GM19025 (cell line): Measurements from ENCODE around the gene PLCG1.
"Not testable (repeated sequence)": the region's sequence is repeated elsewhere in the genome, so short reads cannot be mapped to it uniquely, and the experiment has no call there.

Experiments
- ATAC-seq: cut with Tn5 transposase; IDR thresholded peaks from one replicate; pipeline ENCODE4 v1.9.1; 2021; ENCODE audit warnings: mild to moderate bottlenecking, low read depth, moderate library complexity; ENCODE audit not compliant: unreplicated experiment

The PLCG1 gene

DNA sequence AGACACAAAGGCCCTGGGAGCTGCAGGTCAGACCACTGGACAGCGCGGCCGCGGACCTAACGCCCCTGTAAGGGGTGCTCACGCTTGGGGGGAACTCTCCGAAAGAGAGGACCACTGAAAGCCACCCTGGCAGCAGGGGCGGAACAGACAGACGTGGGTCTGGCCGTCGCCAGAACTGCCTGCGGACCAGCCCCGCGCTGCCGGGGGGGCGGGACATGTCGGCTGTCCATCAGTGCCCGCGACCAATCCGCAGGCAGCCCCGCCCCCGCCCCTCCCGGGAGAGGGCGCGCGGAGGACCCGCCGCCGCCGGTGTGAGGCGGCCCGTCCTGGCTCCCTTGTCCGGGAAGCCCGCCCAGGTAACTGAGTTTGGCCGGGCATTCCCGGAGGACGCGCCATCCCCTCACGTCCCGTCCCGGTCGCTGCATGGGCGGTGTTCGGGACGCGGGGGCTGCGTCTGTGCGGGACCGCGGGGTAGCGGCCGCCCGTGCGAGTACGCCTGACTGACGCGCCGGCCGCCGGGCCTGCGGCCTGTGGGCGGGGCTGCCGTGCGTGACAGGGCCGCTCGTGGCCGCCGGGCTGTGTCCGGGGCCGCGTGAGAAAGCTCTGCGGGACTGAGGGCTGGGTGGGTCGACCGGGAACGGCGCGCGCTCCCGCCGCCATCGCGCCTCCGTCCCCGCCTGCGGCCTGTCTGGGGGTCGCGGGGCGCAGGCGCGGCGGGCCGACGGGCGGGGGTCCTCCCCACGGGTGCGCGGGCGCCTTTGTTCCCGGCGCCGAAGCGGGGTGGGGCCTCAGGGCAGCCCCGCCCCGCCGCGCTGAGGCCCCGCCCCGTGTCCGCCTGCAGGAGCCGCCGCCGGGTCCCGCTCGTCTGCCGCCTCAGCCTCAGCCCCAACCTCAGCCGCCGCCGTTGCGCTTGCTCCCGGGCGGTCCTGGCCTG lies at the start of gene PLCG1:
Gene PLCG1 (plus strand): TSS at position 864 of the 934 bp plus-strand sequence. CDS start 99 bp downstream, outside the sequence.
- ATAC-seq, result peak; percentile 51

DNA sequence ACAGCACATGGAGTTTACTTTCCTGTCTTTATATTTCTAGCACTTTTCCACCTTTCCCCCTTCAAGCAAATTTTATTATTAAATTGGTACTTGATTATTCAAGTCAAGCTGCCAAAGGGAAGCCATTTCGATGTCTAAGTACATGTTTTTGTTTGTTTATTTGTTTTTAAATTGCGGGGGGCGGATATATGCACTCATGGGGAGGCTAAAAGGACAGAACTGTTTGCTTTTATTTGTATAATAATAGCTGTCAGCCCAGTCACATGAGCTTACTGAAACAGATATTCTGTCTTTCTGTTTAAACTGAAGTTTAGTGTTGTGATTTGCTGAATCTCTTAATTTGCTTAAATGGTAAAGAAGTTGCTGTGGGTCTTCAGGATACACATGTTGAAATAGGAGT lies 49.6 kb upstream of the PLCG1 start:
- no peak for ATAC-seq

DNA sequence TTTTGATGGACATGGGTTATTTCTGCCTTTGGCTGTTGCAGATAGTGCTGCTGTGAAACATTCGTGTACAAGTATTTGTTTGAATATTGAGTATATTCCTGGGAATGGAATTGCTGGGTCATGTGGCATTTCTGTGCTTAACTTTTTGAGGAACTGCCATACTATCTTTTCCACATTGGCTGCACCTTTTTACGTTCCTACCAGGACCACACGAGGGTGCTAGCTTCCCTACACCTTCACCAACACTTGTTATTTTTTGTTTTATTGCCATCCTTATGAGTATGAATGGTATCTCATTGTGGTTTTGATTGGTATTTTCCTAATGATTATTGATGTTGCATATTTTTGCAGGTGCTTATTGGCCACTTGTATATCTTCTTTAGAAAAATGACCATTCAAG lies 47.8 kb upstream of the PLCG1 start:
- ATAC-seq, result no peak

DNA sequence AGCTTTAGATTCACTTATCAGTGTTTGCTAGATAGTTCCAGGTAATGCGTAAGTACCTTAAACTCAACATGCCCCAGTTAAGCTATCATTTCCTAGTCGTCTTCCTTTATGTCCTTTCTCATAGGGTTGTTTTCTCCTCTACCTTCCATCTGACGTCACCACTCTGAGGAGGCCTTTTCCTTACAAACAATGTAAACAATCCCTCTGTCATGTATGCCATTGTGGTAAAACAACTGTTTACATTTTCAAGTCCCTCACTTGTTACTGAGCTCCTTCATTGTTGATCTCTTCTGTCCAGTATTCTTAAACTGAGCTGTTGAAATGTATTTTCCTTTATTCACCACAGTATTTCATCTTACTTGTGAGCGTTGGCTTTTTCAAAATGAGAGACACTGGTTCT lies 45.4 kb upstream of the PLCG1 start:
- ATAC-seq, result no peak

DNA sequence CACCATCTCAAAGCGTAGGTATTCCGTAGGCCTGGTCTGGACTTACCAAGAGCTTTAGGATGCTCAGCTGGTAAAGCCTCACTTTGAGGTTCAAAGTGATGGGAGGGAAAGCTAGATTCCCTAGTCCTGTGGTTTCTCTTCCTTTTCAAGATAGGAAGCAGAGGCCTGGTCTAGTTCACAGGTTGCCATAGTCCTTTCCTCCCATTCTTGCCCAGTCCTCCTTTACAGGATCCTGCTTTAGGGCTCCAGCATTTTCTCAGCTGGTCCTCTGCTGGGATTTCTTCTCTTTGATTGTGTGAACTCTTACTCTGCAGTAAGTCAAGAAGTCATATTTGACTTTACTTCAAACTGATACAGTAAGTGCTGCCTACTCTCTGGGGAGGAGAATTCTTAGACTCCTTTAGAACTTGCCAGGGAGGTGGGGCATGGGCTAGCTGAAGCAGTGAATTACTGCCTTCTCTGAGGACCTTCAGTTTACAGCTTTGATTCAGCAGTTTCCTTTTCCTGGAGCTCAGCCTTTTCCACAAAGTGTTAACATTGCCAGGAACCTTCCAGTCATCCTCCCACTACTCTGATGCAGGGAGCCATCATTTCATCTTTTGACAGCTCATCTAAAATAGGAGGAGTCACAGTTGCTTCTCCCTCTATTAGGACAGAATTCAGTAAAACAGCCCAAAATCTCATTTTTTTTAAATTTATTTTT lies 42.8 kb upstream of the PLCG1 start:
- ATAC-seq, result no peak

DNA sequence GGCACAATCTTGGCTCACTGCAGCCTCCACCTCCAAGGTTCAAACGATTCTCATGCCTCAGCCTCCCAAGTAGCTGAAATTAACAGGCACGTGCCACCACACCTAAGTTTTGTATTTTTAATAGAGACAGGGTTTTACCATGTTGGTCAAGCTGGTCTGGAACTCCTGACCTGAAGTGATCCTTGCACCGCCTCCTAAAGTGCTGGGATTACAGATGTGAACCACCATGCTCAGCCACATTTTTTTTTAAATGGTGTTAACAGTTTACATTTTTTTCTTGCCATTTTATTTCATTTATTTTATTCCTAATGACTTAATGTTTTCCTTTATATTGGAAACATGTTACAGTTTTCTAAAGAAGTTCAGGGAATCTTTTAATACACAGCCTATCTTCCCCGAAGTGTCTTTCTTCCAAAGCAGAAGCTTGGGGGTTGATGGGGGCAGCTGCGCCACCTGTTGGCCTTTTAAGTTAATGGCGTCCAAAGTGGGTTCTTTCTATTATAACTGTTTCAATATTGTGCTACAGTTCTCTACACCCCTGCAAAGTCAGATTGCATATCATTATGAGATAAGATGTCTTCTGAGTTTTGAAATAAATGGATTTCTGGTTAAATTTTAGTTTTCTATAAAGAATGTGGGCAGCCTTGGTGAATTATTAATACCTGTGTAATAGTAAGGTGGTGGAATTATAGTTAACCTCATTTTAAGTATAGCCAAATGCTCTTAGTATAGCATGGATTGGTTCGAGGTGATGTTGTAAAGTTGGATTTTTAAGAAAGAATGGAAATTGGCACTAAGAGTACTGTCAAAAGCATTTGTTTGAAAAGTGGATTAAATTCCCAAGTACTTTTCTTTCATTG lies 42.0 kb upstream of the PLCG1 start:
- no peak for ATAC-seq

DNA sequence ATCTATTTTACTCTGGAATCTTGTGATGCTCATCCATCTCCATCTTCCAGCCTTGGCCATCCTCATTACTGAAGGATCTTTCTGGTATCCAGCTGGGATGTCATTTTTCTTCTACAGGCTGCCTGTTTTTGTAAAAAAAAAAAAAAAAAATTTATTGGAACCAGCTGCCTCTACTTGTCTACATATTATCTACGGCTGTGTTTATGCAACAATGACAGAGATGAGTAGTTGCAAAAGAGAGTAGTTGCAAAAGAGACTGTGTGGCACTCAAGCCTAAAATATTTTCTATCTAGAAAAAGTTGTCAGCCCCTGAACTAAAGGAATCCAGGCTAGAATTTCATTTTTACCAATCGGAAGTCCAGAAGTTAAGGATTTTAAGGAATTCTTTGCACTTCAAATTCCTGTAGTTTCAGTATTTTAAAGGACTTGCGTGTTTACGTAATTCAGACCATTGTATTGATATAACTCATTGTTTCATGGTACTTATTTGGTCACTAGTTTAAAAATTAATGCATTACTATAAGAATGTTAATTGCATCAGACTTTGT lies 38.6 kb upstream of the PLCG1 start:
- no peak for ATAC-seq

DNA sequence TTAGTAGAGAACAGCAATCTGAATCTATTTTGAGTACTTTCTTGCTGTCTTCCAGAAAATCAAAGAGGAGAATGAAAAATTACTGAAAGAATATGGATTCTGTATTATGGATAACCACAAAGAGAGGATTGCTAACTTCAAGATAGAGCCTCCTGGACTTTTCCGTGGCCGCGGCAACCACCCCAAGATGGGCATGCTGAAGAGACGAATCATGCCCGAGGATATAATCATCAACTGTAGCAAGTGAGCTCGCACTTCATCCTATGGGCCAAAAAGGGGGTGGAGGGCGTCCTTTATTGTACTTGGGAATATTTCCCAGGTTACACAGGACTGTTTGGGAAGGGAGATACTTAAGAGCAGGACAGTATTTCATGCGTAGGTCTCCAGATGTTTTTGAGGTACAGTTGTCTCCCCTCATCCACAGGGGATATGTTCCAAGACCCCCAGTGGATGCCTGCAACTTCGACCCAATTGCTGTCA lies 37.3 kb upstream of the PLCG1 start:
- no peak for ATAC-seq

DNA sequence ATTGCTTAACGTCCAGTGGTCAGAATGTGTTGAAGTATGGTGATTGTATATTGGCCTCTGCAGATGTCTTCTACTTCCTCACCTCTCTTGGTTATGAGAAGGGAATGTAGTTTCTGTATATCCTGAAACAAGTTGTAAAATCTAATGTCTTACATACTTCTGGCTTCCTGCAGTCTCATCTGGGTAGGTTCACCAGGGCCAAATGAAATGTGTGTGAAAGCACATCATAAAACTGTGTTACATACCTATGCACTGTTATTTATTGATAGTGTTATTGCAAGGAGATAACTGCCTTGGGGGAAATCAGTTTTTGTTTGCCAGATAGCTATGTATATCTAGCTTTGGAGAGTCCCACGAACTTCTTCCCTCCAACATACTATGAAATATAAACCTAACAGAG lies 35.7 kb upstream of the PLCG1 start:
- no peak for ATAC-seq

DNA sequence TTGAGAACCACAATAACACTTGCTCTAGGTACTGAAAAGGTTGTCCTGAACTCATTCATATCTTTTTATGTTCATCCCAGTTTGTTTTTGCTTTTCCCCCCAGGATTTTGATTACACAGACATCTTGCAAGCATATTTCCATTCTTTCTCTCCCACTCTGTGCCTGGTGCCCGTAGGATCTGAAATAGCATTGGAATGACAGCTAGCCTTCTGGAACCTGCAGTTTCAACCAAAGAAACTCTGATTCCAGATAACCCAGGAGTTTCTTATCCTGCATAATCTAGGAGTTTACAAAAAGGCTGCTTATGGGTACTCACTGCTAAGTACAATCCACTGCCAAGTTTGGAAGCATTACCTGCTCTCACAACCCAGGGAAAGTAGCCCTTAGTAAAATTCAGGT lies 28.8 kb upstream of the PLCG1 start:
- ATAC-seq, result no peak

DNA sequence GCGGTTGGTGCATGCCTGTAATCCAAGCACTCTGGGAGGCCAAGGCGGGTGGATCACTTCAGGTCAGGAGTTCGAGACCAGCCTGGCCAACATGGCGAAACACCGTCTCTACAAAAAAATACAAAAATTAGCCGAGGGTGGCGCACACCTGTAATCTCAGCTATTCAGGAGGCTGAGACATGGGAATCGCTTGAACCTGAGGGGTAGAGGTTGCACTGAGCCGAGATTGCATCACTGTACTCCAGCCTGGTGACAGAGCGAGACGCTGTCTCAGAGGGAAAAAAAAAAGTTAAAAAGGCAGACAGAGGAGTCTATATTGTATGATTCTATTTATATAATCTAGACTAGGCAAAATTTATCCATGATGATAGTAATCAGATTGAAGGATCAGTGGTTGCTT lies 27.3 kb upstream of the PLCG1 start:
- no peak for ATAC-seq

DNA sequence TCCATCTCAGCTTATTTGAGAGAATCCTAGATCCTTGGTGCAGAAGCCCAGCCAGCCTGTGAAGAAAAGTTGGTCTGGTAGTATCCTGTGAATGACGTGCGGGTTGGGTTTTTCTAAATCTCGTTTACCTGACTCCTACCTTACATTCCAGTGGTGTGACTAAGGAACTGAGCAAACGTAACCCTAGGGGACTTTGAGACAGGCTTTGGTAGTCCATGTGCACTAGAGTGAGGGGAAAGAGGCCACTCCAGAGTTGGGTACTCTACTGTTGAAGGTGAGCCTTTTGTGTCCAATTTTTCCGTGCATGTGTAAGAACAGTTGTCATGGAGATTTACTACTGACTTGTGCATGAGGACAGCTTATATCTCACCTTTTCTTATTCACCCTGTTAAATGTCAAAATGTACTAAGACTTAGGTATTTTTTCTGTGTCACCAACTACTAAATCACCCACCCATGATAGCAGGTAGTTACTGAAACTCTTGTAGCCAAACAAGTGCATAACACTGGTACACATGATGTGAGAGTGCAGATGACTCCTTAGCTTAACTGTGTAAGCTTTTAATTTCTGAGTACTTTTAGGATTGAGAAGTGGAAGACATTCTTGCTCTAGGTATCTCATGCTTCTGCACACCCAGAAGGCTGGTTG lies 26.3 kb upstream of the PLCG1 start:
- no peak for ATAC-seq

DNA sequence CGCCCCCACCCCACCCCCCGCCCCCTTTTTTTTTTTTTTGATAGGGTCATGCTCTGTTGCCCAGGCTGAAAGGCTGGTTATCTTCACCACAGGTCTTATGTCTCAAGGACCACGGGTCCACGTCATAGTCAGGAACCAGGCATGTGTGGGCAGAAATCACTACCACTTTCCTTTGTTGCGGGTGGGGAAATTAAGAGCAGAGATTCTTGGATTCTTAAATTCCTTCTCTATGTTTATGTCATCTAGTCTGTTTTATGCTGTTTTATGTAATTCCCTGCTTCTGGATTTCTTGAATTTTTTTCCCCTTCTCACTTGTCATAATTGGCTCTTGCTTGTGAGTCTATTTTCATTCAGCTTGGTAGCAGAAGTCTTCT lies 25.8 kb upstream of the PLCG1 start:
- ATAC-seq, result no peak

DNA sequence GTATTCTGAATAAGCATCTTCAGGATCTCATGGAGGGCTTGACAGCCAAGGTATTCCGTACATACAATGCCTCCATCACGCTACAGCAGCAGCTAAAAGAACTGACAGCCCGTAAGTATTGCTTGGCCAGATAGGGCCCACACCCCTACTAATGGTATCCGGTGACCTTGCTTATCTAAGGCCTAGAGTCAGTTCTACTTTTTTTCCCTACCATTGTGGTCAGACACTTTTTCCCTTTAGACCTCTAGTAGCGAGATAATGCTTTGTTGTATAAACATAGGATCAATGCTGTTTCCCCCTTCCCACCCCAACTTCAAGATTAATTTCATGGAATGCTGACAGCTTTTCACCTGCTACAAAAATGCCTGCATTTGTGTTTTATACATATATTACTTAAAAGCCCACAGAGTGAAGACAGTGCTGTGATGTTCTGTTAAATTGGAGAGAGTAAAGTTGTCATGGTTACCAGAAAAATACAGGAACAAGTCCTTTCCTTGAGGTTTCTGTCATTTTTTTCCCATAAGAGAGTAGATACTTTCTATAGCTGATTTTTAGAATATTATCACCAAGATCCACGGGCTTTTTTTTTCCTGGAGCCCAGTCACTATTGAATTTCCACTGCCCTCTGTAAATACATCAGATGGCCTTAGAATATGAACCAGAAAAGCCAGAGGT lies 20.9 kb upstream of the PLCG1 start:
- no peak for ATAC-seq

DNA sequence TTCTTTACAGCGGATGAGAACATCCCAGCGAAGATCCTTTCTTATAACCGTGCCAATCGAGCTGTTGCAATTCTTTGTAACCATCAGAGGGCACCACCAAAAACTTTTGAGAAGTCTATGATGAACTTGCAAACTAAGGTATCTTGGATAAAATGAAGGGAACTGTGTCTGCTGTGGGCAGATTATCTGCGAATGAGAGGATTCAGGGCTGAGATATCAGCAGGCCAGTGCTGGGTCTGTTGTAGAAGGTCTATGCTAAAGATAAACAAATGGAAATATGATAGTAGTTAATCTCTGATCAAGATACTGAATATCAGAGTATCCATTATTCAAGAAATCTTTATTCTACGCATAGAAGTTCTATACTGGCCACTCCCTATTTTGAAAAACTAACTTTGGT lies 19.2 kb upstream of the PLCG1 start:
- not testable (repeated sequence) for ATAC-seq

DNA sequence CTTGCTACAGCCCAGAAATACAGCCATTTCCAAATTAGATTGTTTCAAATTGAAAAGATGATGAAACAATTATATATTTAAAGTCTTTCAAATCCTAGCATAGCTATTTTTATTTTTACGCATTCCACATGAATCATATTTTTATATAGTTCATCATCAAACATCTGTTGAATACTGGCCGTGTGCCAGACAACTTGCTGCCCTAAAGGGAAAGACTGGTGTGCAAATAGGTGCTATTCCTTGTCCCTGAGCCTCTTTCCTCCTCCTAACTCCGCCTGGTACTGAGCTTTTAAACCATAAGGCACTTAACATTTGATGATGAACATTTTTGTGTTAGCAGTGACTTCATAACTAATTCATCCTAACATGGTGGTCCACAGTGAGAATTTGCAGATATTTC lies 18.7 kb upstream of the PLCG1 start:
- no peak for ATAC-seq

DNA sequence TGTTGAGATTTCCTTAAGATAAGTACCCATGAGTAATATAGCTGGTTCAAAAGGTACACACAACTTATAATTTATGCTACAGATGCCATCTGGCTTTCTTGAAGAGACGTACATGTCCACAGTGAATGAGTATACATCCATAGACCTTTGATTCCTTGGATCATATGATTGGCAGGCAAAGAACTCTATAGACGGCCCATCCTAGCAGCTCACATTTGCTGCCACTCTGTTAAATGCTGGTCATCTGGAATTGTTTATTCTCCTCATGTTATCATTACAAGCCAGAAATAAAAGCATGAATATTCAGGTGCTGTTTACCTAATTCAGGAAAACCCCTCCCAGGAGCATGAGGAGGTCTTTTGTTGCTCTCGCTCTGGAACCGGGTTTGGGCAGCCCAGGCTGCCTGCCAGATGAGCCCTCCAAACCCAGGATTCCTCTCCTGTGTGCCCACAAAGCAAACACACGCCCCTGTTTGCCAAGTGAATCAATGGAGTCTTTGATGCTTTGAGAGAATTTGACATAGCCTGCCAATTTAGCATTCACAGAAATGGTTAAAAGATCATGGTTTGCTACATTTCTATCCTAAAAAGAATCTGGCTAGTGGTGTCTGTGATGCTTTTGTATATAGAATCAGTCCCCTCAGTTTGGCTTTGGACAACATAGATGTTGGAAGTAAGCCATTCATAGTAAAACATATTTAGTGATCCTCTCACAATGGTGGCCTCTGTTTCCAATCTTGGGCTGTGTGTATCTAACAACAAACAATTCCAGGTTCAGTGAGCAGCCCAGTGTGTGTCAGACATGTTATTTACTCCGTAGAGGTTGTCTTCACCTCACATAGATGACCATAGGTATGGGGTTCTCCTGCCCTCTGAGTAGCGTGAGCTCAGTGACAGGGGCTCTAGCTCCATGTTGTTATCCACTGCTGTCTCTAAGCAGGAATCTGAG lies 17.5 kb upstream of the PLCG1 start:
- ATAC-seq, result no peak

DNA sequence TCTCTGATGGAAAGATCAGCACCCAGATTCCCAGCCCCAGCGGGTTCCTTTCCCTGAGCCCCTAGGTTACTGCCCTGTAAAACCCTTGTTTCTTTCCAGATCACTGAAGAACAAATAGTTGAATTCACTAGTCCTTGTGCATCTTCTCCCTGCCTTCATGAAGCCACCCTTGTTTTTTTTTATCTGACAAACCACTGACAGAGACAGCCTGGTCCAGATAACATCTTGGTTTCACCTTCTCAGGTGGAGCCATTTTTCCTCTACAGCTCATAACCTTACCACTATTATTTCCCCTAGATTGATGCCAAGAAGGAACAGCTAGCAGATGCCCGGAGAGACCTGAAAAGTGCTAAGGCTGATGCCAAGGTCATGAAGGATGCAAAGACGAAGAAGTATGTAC lies 15.9 kb upstream of the PLCG1 start:
- ATAC-seq, result no peak
